HG03159 (cell line): ENCODE results near the gene ERBB4.
A peak's percentile ranks its signal among the peaks of the same experiment; 100 is the strongest.
"Not testable (repeated sequence)": the region's sequence is repeated elsewhere in the genome, so short reads cannot be mapped to it uniquely, and the experiment has no call there.

ENCODE experiments used
- ATAC-seq: cut with Tn5 transposase; IDR thresholded peaks from one replicate; pipeline ENCODE4 v1.9.1; 2021; ENCODE audit warnings: mild to moderate bottlenecking, moderate library complexity; ENCODE audit not compliant: unreplicated experiment

The ERBB4 gene

GRCh38 chr2:211751848-211752247 lies 786.8 kb downstream of the ERBB4 start:
- ATAC-seq: no peak

- ATAC-seq: no peak
Measured at GRCh38 chr2:211748339-211748738, 790.3 kb downstream of the ERBB4 start.

- peak; percentile 98 for ATAC-seq
Measured at GRCh38 chr2:211745295-211746097, 793.1 kb downstream of the ERBB4 start.

GRCh38 chr2:211744379-211744778 lies 794.2 kb downstream of the ERBB4 start:
- ATAC-seq: no peak

- ATAC-seq: no peak
Measured at GRCh38 chr2:211741966-211742365, 796.6 kb downstream of the ERBB4 start.

GRCh38 chr2:211737282-211737681 lies 801.3 kb downstream of the ERBB4 start:
- no peak for ATAC-seq

- no peak for ATAC-seq
Measured at GRCh38 chr2:211730215-211730614, 808.4 kb downstream of the ERBB4 start.

- ATAC-seq: no peak
Measured at GRCh38 chr2:211729433-211729832, 809.2 kb downstream of the ERBB4 start.

GRCh38 chr2:211724933-211725332 lies 813.7 kb downstream of the ERBB4 start:
- ATAC-seq: no peak

GRCh38 chr2:211723398-211723797 lies 815.2 kb downstream of the ERBB4 start:
- no peak for ATAC-seq

- ATAC-seq: no peak
Measured at GRCh38 chr2:211722928-211723327, 815.7 kb downstream of the ERBB4 start.

- not testable (repeated sequence) for ATAC-seq
Measured at GRCh38 chr2:211721874-211722273, 816.7 kb downstream of the ERBB4 start.

GRCh38 chr2:211709389-211709788 lies 829.2 kb downstream of the ERBB4 start:
- ATAC-seq: no peak

GRCh38 chr2:211692689-211693088 lies 845.9 kb downstream of the ERBB4 start:
- ATAC-seq: no peak

- ATAC-seq: no peak
Measured at GRCh38 chr2:211690736-211691135, 847.9 kb downstream of the ERBB4 start.

- ATAC-seq: no peak
Measured at GRCh38 chr2:211688196-211688595, 850.4 kb downstream of the ERBB4 start.

GRCh38 chr2:211674715-211675114 lies 863.9 kb downstream of the ERBB4 start:
- ATAC-seq: no peak

- ATAC-seq: no peak
Measured at GRCh38 chr2:211673133-211673905, 865.3 kb downstream of the ERBB4 start.

- no peak for ATAC-seq
Measured at GRCh38 chr2:211671977-211672376, 866.6 kb downstream of the ERBB4 start.

GRCh38 chr2:211665299-211665698 lies 873.3 kb downstream of the ERBB4 start:
- ATAC-seq: no peak

GRCh38 chr2:211664321-211664720 lies 874.3 kb downstream of the ERBB4 start:
- no peak for ATAC-seq

GRCh38 chr2:211654211-211654780 lies 884.3 kb downstream of the ERBB4 start:
- ATAC-seq: no peak
